Neural progenitor cell (in vitro differentiated cells): ENCODE data around the gene SERPINA12. TPM values are rescaled to one million over a fixed set of nuclear protein-coding genes. Genes with fewer than 3 reads are reported as not detected.

Experiments used
- DNase-seq: peaks from one replicate; pipeline ENCODE4 v3.0.0-alpha.2; 2016; ENCODE audit warnings: low spot score
- H2AFZ ChIP-seq: fragments of 200-600 bp; sonication (generic); replicated peaks from 2 replicates; pipeline ENCODE4 v1.6.1; 2016; ENCODE audit warnings: antibody characterized with exemption
- H3F3A ChIP-seq: fragments of 200-600 bp; sonication (generic); 2 replicates; pipeline ENCODE4 v1.6.1; 2016; ENCODE audit warnings: antibody characterized with exemption, low read depth
- H3K27ac ChIP-seq: fragments of 200-600 bp; sonication (generic); 2 replicates; pipeline ENCODE4 v1.5.1; 2016; ENCODE audit warnings: mild to moderate bottlenecking
- H3K27me3 ChIP-seq: fragments of 200-600 bp; sonication (generic); 2 replicates; pipeline ENCODE4 v1.6.1; 2016; ENCODE audit warnings: mild to moderate bottlenecking, moderate library complexity
- H3K36me3 ChIP-seq: fragments of 200-600 bp; sonication (generic); 2 replicates; pipeline ENCODE4 v1.5.1; 2016
- H3K4me1 ChIP-seq: fragments of 200-600 bp; sonication (generic); 2 replicates; pipeline ENCODE4 v1.6.1; 2016; ENCODE audit warnings: mixed run types
- H3K4me2 ChIP-seq: fragments of 200-600 bp; sonication (generic); 2 replicates; pipeline ENCODE4 v1.6.1; 2016
- H3K4me3 ChIP-seq: fragments of 200-600 bp; sonication (generic); 2 replicates; pipeline ENCODE4 v1.5.1; 2016
- H3K79me2 ChIP-seq: fragments of 200-600 bp; sonication (generic); 2 replicates; pipeline ENCODE4 v1.6.1; 2016; ENCODE audit warnings: low read depth
- H3K9ac ChIP-seq: fragments of 200-600 bp; sonication (generic); 2 replicates; pipeline ENCODE4 v1.6.1; 2016
- H3K9me3 ChIP-seq: fragments of 200-600 bp; sonication (generic); 2 replicates; pipeline ENCODE4 v1.5.1; 2016; ENCODE audit warnings: low read depth
- H4K20me1 ChIP-seq: fragments of 200-600 bp; sonication (generic); 2 replicates; pipeline ENCODE4 v1.6.1; 2016; ENCODE audit warnings: low read depth
- H3K27ac Mint-ChIP-seq: 3 replicates; pipeline ENCODE4 v1.8.0; 2021; ENCODE audit warnings: mixed read lengths
- H3K27me3 Mint-ChIP-seq: 2 replicates; pipeline ENCODE4 v1.8.0; 2022; ENCODE audit warnings: low read depth, mild to moderate bottlenecking, inconsistent platforms, moderate library complexity, mixed read lengths; ENCODE audit not compliant: insufficient read depth
- H3K36me3 Mint-ChIP-seq: 3 replicates; pipeline ENCODE4 v1.8.0; 2021; ENCODE audit warnings: mixed read lengths
- H3K4me1 Mint-ChIP-seq: 3 replicates; pipeline ENCODE4 v1.8.0; 2021; ENCODE audit warnings: mixed read lengths
- H3K4me3 Mint-ChIP-seq: 3 replicates; pipeline ENCODE4 v1.8.0; 2021; ENCODE audit warnings: mild to moderate bottlenecking, moderate library complexity, mixed read lengths
- H3K9me3 Mint-ChIP-seq: 3 replicates; pipeline ENCODE4 v1.8.0; 2020; ENCODE audit warnings: mixed read lengths
- CTCF ChIP-seq: fragments of 200-600 bp; sonication (generic); IDR thresholded peaks from 2 replicates; pipeline ENCODE4 v1.5.1; 2017; ENCODE audit warnings: antibody characterized with exemption, mild to moderate bottlenecking
- EZH2 ChIP-seq: fragments of 200-600 bp; sonication (generic); IDR thresholded peaks from 2 replicates; pipeline ENCODE4 v1.6.1; 2017; ENCODE audit warnings: antibody characterized with exemption, mild to moderate bottlenecking, moderate library complexity
- EZH2phosphoT487 ChIP-seq: fragments of 200-600 bp; sonication (generic); IDR thresholded peaks from 2 replicates; pipeline ENCODE4 v1.6.1; 2017; ENCODE audit warnings: antibody characterized with exemption
- total RNA-seq: library from RNA; depleted of rRNA; stranded (reverse); fragments of >200 nt; gene quantifications from 2 replicates; pipeline ENCODE4 v1.2.3, GENCODE V29; 2015; ENCODE audit warnings: low replicate concordance

Gene SERPINA12
- total RNA-seq, 1 donor from 2014 or later = not detected

- Histone ChIP-seq H3K9me3 (peaks cover 4% of the 10 kb centered on the region), H3K4me3 (no peak overlapping the region), H3K9ac (no peak overlapping the region), H3K36me3 (no peaks in the 10 kb centered on the region), H3F3A (peaks cover 12% of the 10 kb centered on the region), H3K4me1 (peaks cover 4% of the 10 kb centered on the region), H3K79me2 (no peaks in the 10 kb centered on the region), H3K4me2 (no peak overlapping the region), H4K20me1 (no peaks in the 10 kb centered on the region), H3K27ac (no peak overlapping the region), H3K27me3 (no peaks in the 10 kb centered on the region), H2AFZ (no peak overlapping the region)
- H3K27me3 Mint-ChIP-seq = peaks cover 10% of the 10 kb centered on the region
- no peak overlapping the region for H3K4me3 Mint-ChIP-seq
- no peak for TF ChIP-seq CTCF
- TF ChIP-seq EZH2phosphoT487 = no peak
- TF ChIP-seq EZH2 = no peak
- H3K4me1 Mint-ChIP-seq = peaks cover 12% of the 10 kb centered on the region
- peak; percentile 42 for DNase-seq
- H3K9me3 Mint-ChIP-seq = peaks cover 18% of the 10 kb centered on the region
- no peaks in the 10 kb centered on the region for H3K36me3 Mint-ChIP-seq
- H3K27ac Mint-ChIP-seq = no peak overlapping the region
Measured at GRCh38 chr14:94550041-94550440, 40.8 kb upstream of the SERPINA12 start.

- H3K36me3 Mint-ChIP-seq = no peaks in the 10 kb centered on the region
Measured at GRCh38 chr14:94548999-94549985, 40.0 kb upstream of the SERPINA12 start.

GRCh38 chr14:94548131-94548998 is 39.1 kb upstream of the SERPINA12 start:
- Histone ChIP-seq H3K9ac (no peak overlapping the region), H3K4me2 (no peak overlapping the region), H2AFZ (no peak overlapping the region), H3K27me3 (no peaks in the 10 kb centered on the region), H3K9me3 (no peaks in the 10 kb centered on the region), H3K4me1 (peaks cover 4% of the 10 kb centered on the region), H3K27ac (no peak overlapping the region), H4K20me1 (no peaks in the 10 kb centered on the region), H3K36me3 (no peaks in the 10 kb centered on the region), H3K79me2 (no peaks in the 10 kb centered on the region), H3K4me3 (no peak overlapping the region), H3F3A (peaks cover 12% of the 10 kb centered on the region)
- no peak overlapping the region for H3K4me3 Mint-ChIP-seq
- H3K36me3 Mint-ChIP-seq = no peaks in the 10 kb centered on the region
- no peak for DNase-seq
- H3K27ac Mint-ChIP-seq = peak overlapping the region; percentile 38
- H3K27me3 Mint-ChIP-seq = peaks cover 10% of the 10 kb centered on the region
- no peak for TF ChIP-seq CTCF
- TF ChIP-seq EZH2phosphoT487 = no peak
- TF ChIP-seq EZH2 = no peak
- H3K4me1 Mint-ChIP-seq = peaks cover 23% of the 10 kb centered on the region
- H3K9me3 Mint-ChIP-seq = peaks cover 8% of the 10 kb centered on the region

More at GRCh38 chr14:94548999-94549985, 40.0 kb upstream of the SERPINA12 start:
- Histone ChIP-seq H3K9me3 (no peaks in the 10 kb centered on the region), H3F3A (peaks cover 12% of the 10 kb centered on the region), H4K20me1 (no peaks in the 10 kb centered on the region), H3K79me2 (no peaks in the 10 kb centered on the region), H2AFZ (peak overlapping the region; percentile 97), H3K4me1 (peaks cover 4% of the 10 kb centered on the region), H3K4me3 (no peak overlapping the region), H3K9ac (no peak overlapping the region), H3K36me3 (no peaks in the 10 kb centered on the region), H3K27ac (no peak overlapping the region), H3K4me2 (no peak overlapping the region), H3K27me3 (no peaks in the 10 kb centered on the region)
- Mint-ChIP-seq H3K9me3 (peaks cover 12% of the 10 kb centered on the region), H3K4me3 (no peak overlapping the region), H3K27me3 (peaks cover 10% of the 10 kb centered on the region), H3K27ac (no peak overlapping the region), H3K4me1 (peaks cover 16% of the 10 kb centered on the region)
- TF ChIP-seq EZH2phosphoT487 (no peak), CTCF (peak; percentile 98)
- DNase-seq = peak; percentile 83
